ENCODE measurements around the gene ACER3.
A peak's percentile ranks its signal among the peaks of the same experiment; 100 is the strongest.
"Not testable (repeated sequence)": the region's sequence is repeated elsewhere in the genome, so short reads cannot be mapped to it uniquely, and the experiment has no call there.

The ACER3 gene

GRCh38 chr11:77044356-77044755 lies 183.6 kb downstream of the ACER3 start:
- DNase-seq = no peak

- no peak for DNase-seq
These were observed 184.2 kb downstream of the ACER3 start for GRCh38 chr11:77044886-77045285.

GRCh38 chr11:77046060-77046501 lies 185.4 kb downstream of the ACER3 start:
- DNase-seq = peak; percentile 43

- peak; percentile 64 for DNase-seq
These were observed 186.5 kb downstream of the ACER3 start for GRCh38 chr11:77047007-77047927.

- not testable (repeated sequence) for DNase-seq
These were observed 187.3 kb downstream of the ACER3 start for GRCh38 chr11:77047928-77048446.

- DNase-seq = no peak
These were observed 188.3 kb downstream of the ACER3 start for GRCh38 chr11:77049026-77049425.

GRCh38 chr11:77051511-77051910 lies 190.8 kb downstream of the ACER3 start:
- DNase-seq = no peak

- no peak for DNase-seq
These were observed 191.8 kb downstream of the ACER3 start for GRCh38 chr11:77052518-77052917.

- no peak for DNase-seq
These were observed 192.7 kb downstream of the ACER3 start for GRCh38 chr11:77053217-77054015.

- no peak for DNase-seq
These were observed 193.4 kb downstream of the ACER3 start for GRCh38 chr11:77054084-77054483.

- DNase-seq = no peak
These were observed 194.4 kb downstream of the ACER3 start for GRCh38 chr11:77055101-77055561.

- no peak for DNase-seq
These were observed 195.2 kb downstream of the ACER3 start for GRCh38 chr11:77055913-77056312.

- no peak for DNase-seq
These were observed 196.2 kb downstream of the ACER3 start for GRCh38 chr11:77056814-77057402.

- no peak for DNase-seq
These were observed 197.3 kb downstream of the ACER3 start for GRCh38 chr11:77057938-77058474.

- DNase-seq = no peak
These were observed 198.2 kb downstream of the ACER3 start for GRCh38 chr11:77058900-77059299.

- no peak for DNase-seq
These were observed 199.1 kb downstream of the ACER3 start for GRCh38 chr11:77059806-77060205.

- DNase-seq = no peak
These were observed 199.5 kb downstream of the ACER3 start for GRCh38 chr11:77060234-77060633.

- DNase-seq = not testable (repeated sequence)
These were observed 200.5 kb downstream of the ACER3 start for GRCh38 chr11:77061258-77061657.

- DNase-seq = no peak
These were observed 202.2 kb downstream of the ACER3 start for GRCh38 chr11:77062924-77063323.

GRCh38 chr11:77063407-77063806 lies 202.7 kb downstream of the ACER3 start:
- DNase-seq = no peak

- DNase-seq = no peak
These were observed 203.1 kb downstream of the ACER3 start for GRCh38 chr11:77063861-77064260.

GRCh38 chr11:77064648-77065217 lies 204.0 kb downstream of the ACER3 start:
- DNase-seq = no peak
